Right atrium auricular region (tissue), 2 donors: Measurements from ENCODE around the gene PSME3. TPM values are rescaled to one million over a fixed set of nuclear protein-coding genes. Genes with fewer than 3 reads are reported as not detected.

Experiments
- DNase-seq: peaks from one replicate; pipeline ENCODE4 v3.0.0-alpha.2; 2019; ENCODE audit warnings: low spot score
- H3K27ac ChIP-seq, 2 donors: fragments of 200-600 bp; sonication (generic); 1 replicate in 1 of 2; 2 replicates in 1 of 2; pipeline ENCODE4 v1.5.1; 2016 to 2019
- H3K27me3 ChIP-seq, 2 donors: fragments of 200-600 bp; sonication (generic); one replicate each; pipeline versions ENCODE4 v1.5.1 to v1.6.0; 2017 to 2019
- H3K36me3 ChIP-seq: fragments of 200-600 bp; sonication (generic); one replicate; pipeline ENCODE4 v1.5.1; 2016
- H3K4me1 ChIP-seq, 2 donors: fragments of 200-600 bp; sonication (generic); one replicate each; pipeline versions ENCODE4 v1.5.1 to v1.6.0; 2017 to 2019
- H3K4me3 ChIP-seq, 2 donors: fragments of 200-600 bp; sonication (generic); 1 replicate in 1 of 2; 2 replicates in 1 of 2; pipeline ENCODE4 v1.5.1; 2017 to 2019; ENCODE audit warnings: mild to moderate bottlenecking in 1 of 2, moderate library complexity in 1 of 2
- H3K9me3 ChIP-seq, 2 donors: fragments of 200-600 bp; sonication (generic); one replicate each; pipeline ENCODE4 v1.5.1; 2019
- CTCF ChIP-seq, 2 donors: fragments of 200-600 bp; sonication (generic); IDR thresholded peaks; one replicate each; pipeline ENCODE4 v1.5.1; 2019; ENCODE audit warnings: antibody characterized with exemption in 2 of 2
- total RNA-seq, 2 donors: library from RNA; depleted of rRNA; stranded (reverse); fragments of >200 nt; gene quantifications; one replicate each; pipeline ENCODE4 v1.1.0, GENCODE V29; 2016

Gene PSME3
- total RNA-seq, 2 donors from 2014 or later: 63.8 to 66.1 TPM

- no peaks in the 10 kb centered on the region for H3K36me3 ChIP-seq
- H3K4me3 ChIP-seq: peak overlapping the region; percentile 74 to 95
- H3K4me1 ChIP-seq: peaks cover 0 to 15% of the 10 kb centered on the region in 2 donors
- no peak for DNase-seq
- TF ChIP-seq CTCF (IDR thresholded peaks at IDR 0.05): no peak
- peak overlapping the region in 1 of 2 donors; percentile 72 for H3K27ac ChIP-seq
- no peaks in the 10 kb centered on the region for H3K9me3 ChIP-seq
- H3K27me3 ChIP-seq: no peaks in the 10 kb centered on the region
These were observed 35.9 kb upstream of the PSME3 start for GRCh38 chr17:42797067-42798007.

GRCh38 chr17:42798011-42798382 is 35.2 kb upstream of the PSME3 start:
- Histone ChIP-seq H3K4me3 (peak overlapping the region; percentile 74 to 95), H3K36me3 (no peaks in the 10 kb centered on the region), H3K4me1 (peaks cover 0 to 15% of the 10 kb centered on the region in 2 donors), H3K27ac (peak overlapping the region; percentile 72 to 84), H3K27me3 (no peaks in the 10 kb centered on the region), H3K9me3 (no peaks in the 10 kb centered on the region)
- DNase-seq: no peak
- TF ChIP-seq CTCF (IDR thresholded peaks at IDR 0.05): no peak

GRCh38 chr17:42798383-42799380 is 34.5 kb upstream of the PSME3 start, which contains the start of the genes CNTD1 and COA3:
CNTD1 (plus strand) TSS chr17:42798861; CDS start chr17:42799068, 207 bp downstream.
COA3 (minus strand) TSS chr17:42798704; CDS start chr17:42798681, 23 bp downstream.
- Histone ChIP-seq H3K27ac (peak within 1 kb of the TSS; percentile 72 to 84), H3K4me1 (peaks cover 0 to 15% of the 10 kb centered on the region in 2 donors), H3K36me3 (no peaks in the 10 kb centered on the region), H3K27me3 (no peaks in the 10 kb centered on the region), H3K9me3 (no peaks in the 10 kb centered on the region), H3K4me3 (peak within 1 kb of the TSS; percentile 74 to 95)
- no peak for TF ChIP-seq CTCF (IDR thresholded peaks at IDR 0.05)
- DNase-seq: peak; percentile 76

GRCh38 chr17:42803074-42803883 is 29.9 kb upstream of the PSME3 start:
- TF ChIP-seq CTCF (IDR thresholded peaks at IDR 0.05): no peak
- Histone ChIP-seq H3K4me1 (no peaks in the 10 kb centered on the region), H3K36me3 (no peaks in the 10 kb centered on the region), H3K27ac (no peak overlapping the region), H3K9me3 (no peaks in the 10 kb centered on the region), H3K4me3 (no peak overlapping the region), H3K27me3 (no peaks in the 10 kb centered on the region)
- DNase-seq: no peak

- Histone ChIP-seq H3K27ac (no peak overlapping the region), H3K4me1 (no peaks in the 10 kb centered on the region), H3K4me3 (no peak overlapping the region), H3K9me3 (no peaks in the 10 kb centered on the region), H3K36me3 (peaks cover 5% of the 10 kb centered on the region), H3K27me3 (no peaks in the 10 kb centered on the region)
- TF ChIP-seq CTCF (IDR thresholded peaks at IDR 0.05): no peak
- DNase-seq: no peak
These were observed 28.3 kb upstream of the PSME3 start for GRCh38 chr17:42804918-42805367.
